Fibroblast of pulmonary artery (primary cell): ENCODE results near the gene PTPRD.

Experiments
- DNase-seq: peaks from one replicate; pipeline ENCODE4 v3.0.0-alpha.2; 2010; ENCODE audit warnings: low read depth
- H3K4me3 ChIP-seq: replicated peaks from 2 replicates; pipeline ENCODE4 v1.5.1; 2011; ENCODE audit warnings: low read depth, mild to moderate bottlenecking, control low read depth, low read length, moderate library complexity
- TF ChIP-seq, protein P1 (sequence below): IDR thresholded peaks from 2 replicates; pipeline ENCODE4 v1.5.1; 2011; ENCODE audit warnings: mild to moderate bottlenecking, control low read depth, low read length, inconsistent platforms; ENCODE audit errors: missing control alignments

PTPRD gene

GRCh38 chr9:8901146-8901545 is 1711.7 kb downstream of the PTPRD start:
- no peak overlapping the region for H3K4me3 ChIP-seq
- DNase-seq: no peak
- TF ChIP-seq, protein P1, sequence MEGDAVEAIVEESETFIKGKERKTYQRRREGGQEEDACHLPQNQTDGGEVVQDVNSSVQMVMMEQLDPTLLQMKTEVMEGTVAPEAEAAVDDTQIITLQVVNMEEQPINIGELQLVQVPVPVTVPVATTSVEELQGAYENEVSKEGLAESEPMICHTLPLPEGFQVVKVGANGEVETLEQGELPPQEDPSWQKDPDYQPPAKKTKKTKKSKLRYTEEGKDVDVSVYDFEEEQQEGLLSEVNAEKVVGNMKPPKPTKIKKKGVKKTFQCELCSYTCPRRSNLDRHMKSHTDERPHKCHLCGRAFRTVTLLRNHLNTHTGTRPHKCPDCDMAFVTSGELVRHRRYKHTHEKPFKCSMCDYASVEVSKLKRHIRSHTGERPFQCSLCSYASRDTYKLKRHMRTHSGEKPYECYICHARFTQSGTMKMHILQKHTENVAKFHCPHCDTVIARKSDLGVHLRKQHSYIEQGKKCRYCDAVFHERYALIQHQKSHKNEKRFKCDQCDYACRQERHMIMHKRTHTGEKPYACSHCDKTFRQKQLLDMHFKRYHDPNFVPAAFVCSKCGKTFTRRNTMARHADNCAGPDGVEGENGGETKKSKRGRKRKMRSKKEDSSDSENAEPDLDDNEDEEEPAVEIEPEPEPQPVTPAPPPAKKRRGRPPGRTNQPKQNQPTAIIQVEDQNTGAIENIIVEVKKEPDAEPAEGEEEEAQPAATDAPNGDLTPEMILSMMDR: no peak

GRCh38 chr9:8899511-8899910 is 1713.3 kb downstream of the PTPRD start:
- H3K4me3 ChIP-seq: no peak overlapping the region
- TF ChIP-seq, protein P1: no peak
- no peak for DNase-seq

DNA sequence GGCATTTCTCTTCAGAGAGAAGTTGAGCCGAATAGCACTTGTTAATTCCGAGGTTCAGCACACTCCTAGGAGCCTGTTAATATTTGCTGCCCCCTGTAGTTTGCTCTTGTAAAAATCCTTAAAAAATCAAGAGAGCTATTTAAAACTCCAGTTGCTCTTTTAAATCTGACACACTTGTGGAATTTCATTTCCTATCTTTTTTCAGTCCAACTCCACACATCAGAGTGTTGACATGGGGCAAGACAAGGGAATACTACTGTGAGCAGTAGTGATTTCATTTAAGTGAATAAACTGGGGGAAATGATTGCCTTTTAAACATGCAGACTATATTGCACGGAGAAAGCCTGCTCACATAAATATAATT is 1717.0 kb downstream of the PTPRD start:
- TF ChIP-seq, protein P1: peak; percentile 61
- H3K4me3 ChIP-seq: no peak overlapping the region
- peak; percentile 65 for DNase-seq

DNA sequence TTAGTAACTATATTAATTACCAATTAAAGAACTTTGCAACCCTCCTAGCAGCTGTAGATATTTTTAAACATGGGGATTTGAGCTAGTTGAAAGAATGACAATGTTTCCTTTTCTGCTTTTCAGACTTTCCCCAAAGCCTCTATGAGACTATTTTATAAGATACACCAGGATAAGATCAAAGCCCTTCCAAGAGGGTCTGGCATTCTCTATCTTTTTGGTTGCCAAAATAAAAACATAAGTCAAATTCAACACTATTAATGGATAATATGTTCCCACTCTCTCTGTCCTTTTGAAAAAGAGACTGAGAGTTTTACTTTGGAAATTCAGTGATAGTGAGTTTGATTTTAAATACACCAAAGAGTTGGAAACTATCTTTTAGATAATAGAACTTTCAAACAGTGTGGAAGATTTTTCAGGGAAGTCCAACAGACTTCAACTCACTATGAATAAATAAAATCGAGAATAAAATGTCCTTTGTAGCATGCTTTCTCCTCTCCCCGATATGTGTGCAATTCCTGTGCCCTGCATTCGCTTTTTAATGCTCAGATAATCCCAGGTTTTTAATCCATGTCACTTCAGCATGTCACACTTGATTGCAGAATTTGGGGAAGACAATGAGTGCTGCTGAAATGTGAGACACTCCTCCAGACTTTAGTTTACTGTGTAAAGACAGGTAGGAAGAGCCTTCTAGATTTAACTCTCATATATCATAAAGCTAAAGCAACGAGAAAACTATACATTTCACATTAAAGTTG is 1717.5 kb downstream of the PTPRD start:
- no peak for DNase-seq
- TF ChIP-seq, protein P1: no peak

GRCh38 chr9:8890695-8891094 is 1722.1 kb downstream of the PTPRD start:
- no peak overlapping the region for H3K4me3 ChIP-seq
- no peak for DNase-seq
- TF ChIP-seq, protein P1: no peak

More for the DNA sequence above, 1717.5 kb downstream of the PTPRD start:
- H3K4me3 ChIP-seq: no peak overlapping the region

DNA sequence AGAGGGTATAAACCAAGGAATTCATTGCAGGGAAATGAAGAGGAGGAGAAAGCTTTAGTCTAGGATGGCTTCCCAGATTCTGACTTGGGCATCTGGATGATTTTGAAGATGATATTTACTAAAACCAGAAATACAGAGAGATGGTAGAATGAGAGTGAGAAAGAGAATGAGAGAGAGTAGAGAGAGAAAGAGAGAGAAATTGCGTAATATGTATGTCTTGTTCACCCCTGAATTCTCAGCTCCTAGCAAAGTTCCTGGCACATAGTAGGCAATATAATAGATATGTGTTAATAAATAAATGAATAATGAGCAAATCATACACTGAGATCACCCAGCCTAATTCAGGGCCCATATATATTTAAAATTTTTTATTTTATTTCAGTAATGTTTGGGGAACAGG is 1723.7 kb downstream of the PTPRD start:
- no peak for DNase-seq
- TF ChIP-seq, protein P1: no peak
- H3K4me3 ChIP-seq: no peak overlapping the region

- TF ChIP-seq, protein P1: no peak
- DNase-seq: no peak
- no peak overlapping the region for H3K4me3 ChIP-seq
These were observed 1724.2 kb downstream of the PTPRD start for GRCh38 chr9:8888591-8888990.
